ENCODE results near the gene PLCL2.

Gene PLCL2

DNA sequence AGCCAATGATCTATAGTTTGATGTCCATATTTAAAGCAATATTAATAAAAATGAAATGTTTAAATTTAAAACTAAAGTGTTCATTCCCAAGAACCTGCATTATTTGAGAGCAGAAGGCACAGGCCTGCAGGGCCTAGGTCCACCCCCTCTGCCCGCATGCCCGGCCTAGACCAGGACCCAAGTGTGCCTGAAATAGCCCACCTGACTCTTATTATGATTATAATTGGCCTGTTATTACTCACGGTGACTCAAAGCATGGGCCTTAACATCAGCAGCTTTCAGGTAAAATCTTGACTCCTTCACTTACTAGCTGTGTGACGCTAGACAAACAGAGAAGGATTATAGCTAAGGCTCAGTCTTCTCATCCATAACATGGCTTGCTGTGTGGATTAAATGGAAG lies 128.8 kb downstream of the PLCL2 start:
- no peak for DNase-seq (ENCODE audit: low spot score)

DNA sequence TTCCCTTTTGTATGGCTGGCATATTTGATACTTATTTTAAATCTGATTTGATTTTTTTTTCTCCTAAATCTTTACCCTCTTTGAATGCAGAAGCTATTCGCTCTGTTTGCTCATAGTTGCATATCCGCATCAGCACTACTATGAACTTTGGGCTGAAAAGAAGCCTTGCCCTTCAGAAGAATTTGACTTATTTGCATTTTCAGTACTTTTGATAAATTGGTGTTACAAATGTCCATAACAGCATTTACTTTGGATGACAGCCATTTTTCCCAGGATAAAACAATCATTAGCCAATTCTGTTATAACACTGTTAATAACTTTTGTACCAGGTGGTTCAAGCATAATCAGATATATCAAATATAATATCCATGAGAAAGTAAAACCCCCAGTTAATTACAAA lies 129.5 kb downstream of the PLCL2 start:
- DNase-seq (ENCODE audit: low spot score), result no peak

DNA sequence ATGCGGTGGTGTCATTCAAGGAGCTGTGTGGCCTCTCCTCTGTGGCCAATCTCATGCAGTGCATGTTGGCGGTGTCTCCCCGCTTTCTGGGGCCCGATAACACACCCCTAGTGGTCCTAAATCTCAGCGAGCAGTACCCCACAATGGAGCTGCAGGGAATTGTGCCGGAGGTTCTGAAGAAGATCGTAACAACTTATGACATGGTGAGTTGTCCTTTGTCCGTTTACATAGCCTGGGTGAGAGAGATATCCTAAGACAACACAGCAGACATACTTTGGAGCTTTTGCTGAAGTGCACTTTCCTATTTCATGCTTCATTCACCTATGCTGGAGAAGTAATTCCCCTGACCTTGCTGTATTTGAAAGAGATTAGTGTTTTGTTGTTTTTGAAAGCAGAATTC lies 130.0 kb downstream of the PLCL2 start:
- DNase-seq (ENCODE audit: low spot score), result no peak

DNA sequence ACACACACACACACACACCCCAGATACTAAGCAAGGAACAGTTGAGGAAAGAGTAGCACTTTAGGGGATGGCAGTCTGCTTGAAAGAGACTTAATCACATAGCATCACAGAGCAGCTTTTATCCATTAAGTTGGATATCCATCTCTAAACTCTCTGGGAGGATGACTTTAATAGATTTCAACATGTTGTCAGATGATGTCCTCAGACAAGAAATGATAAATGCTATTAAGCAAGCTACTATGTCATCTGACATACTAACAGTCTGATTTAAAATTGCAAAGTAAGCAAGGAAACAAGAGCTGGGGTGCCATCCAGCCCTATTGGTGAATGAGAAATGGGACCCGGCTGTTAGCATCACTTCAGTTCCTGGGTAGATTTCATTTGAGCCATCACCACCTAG lies 136.9 kb downstream of the PLCL2 start:
- DNase-seq (ENCODE audit: low spot score), result no peak

DNA sequence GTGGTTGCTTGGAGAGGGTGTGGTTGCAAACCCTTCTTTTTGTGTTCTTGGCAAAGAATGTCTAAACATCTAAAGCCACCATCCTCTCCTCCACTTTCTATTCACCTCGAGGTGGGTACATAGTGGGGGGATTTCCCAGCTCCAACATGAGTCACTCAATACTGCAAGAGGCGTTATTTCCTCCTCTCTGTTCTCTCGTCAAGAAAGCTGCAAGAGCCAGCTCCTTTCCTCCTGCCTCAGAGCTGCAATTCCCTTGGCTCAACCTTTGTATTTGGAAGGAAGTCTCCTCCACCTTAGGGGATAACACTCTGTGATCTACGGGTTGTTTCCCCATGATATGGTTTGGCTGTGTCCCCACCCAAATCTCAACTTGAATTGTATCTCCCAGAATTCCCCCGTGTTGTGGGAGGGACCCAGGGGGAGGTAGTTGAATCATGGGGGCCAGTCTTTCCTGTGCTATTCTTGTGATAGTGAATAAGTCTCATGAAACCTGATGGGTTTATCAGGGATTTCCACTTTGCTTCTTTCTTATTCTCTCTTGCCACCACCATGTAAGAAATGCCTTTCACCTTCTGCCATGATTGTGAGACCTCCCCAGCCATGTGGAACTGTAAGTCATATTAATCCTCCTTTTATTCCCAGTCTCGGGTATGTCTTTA lies 138.4 kb downstream of the PLCL2 start:
- DNase-seq (ENCODE audit: low spot score), result no peak

DNA sequence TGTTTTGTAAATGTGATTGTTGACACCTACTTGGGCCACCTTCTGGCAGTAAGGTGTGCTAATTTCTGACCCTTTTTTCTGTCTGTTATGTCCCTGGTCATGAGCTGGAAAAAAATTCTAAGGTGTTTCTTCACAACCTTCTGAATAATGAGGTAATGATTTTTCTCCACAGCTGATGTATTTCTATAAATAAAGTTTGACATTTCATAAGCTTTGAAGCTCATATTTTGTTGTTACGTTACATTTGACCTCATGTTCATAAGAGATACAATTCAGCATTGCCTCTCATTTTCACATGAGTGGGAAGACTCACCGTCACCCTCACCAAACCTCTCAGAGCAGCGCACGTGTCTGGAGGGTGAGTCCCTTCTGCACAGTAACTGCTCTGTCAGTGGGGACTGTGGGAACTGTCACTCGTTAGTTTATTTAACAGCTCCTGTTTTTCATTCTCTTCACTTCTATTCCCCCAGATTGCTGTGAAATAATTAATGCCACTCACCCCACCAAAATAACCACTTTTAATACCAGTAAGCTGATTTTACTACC lies 140.9 kb downstream of the PLCL2 start:
- DNase-seq (ENCODE audit: low spot score), result no peak

DNA sequence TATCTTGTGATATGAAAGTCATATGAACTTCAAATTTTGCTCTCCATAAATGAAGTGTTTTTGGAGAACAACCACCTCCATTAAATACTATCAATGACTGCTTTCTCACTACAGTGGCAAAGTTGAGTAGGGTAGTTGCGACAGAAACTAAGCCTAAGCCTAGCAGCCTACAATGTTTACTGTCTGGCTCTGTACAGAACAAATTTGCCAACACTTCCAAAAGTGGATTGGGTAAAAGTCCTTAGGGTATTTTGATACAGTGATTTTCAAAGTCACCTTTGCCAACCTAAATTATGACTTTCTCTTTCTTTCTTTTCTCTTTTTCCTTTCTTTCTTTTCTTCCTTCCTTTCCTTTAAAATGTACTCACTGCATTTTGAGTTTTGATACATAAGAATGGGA lies 142.6 kb downstream of the PLCL2 start:
- DNase-seq (ENCODE audit: low spot score), result no peak

DNA sequence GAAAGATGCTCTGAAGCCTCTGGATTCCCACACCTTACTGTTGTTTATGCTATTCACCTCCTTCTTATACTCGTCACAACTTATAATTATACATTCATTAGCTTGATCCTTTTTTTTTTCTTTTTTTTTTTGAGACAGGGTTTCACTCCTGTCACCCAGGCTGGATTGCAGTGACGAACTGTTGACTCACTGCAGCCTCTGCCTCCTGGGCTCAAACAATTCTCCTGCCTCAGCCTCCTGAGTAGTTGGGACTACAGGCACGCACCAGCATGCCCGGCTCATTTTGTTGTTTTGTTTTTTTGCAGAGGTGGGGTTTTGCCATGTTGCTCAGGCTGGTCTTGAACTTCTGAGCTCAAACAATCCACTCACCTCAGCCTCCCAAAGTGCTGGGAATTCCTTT lies 143.6 kb downstream of the PLCL2 start:
- no peak for DNase-seq (ENCODE audit: low spot score)

DNA sequence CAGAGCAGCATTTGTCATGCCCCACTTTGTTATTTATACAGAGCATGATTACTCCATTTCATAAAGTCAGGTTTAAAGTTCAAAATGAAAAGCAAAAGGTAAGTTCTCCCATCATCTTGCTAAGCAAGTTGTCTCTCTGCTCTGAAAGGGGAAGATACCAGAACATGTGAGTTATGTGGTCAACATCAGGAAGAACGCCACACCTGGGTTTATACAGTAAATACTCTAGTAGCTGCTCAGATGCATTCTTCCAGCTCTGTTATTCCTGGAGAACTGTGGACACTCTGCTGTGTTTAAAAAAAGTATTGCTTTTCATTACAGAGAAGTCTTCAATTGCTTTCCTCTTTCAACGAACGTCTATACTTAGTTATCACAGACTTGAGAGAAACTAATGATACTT lies 145.7 kb downstream of the PLCL2 start:
- DNase-seq (ENCODE audit: low spot score), result no peak

DNA sequence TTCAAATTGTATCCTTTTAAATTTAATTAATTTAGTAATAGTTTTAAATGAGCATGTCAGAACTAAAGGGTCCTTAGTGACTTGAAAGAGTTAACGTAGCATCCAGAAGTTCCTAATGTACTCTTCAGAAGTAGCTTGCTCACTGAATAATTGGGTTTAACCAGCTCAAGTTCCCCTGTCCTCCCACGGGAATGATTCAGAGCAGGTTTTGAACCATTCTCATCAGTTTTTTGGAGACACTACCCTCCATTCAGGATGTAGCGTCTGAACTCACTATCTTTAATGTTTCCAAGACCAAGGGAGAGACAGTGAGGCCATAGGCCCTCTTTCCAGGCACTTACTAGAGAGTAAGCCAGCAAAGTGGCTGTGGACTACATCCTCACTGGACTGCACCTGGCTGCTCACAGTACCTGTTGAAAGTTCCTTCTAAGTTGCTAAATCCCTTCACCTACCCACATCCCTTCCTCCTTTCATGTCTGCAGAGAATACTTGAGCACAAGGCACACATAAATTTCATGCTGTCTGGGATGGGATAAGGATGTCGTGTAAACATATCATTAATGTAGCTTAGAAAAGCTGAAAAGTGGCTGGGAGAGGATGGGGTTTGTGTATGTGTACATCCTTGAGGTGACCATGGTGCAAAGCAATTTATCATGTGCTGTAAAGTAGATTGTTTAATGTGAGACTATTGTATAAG lies 146.3 kb downstream of the PLCL2 start:
- DNase-seq (ENCODE audit: low spot score), result no peak

DNA sequence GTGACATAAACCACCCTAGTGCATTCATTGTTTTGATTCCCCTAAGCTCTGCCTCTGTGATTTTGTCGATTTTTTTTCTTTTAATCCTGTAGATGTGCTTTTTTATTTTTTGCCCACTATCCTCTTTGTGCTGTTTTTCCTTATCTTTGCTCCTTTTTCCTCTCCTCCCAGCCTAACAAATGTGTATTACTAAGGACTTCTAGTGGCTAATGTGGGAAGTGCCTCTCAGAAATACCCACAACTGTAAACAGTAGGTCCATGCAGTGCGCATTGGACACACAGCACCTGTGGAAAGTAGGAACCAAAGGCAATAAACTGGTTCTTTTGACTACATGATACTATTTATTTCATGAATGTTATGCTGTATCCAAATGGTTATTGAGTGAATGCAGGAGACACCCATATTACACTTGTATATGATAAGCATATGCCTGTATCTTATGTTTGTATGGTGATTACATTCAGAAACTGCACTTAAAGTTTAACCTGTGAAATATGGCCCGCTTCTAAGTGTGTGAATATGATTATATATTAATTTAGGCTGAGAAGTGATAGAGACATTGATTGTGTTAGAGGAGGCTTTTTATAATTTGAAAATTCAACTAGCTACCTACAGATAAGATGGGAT lies 147.8 kb downstream of the PLCL2 start:
- DNase-seq (ENCODE audit: low spot score), result no peak

DNA sequence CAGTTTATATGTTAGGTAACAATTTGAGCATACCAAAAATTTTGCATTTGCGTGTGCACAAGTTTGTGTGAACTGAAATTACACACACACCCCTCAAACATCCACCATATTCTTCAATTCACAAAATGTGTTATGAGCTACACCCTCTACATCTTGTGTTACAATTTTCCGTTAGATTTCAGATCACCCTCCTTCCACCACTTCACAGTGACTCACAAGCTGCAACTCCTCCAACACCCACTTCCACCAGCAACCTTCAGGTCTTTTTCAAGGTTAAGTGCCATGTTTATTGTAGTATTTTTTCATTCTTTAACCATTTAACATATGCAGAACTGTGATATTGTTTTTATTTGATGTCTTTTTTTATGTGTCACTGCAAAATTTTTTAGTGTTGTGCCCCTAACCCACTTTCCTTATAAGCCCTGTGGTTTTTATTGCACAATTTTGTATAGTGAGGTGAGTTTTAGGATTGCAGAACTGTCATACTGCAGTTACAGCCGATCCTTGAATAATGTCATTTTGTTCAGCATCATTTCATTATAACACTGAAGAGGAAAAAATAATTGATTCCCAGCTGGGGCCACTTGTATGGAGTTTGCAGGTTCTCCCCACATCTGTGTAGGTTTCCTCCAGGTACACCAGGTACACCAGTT lies 148.9 kb downstream of the PLCL2 start:
- no peak for DNase-seq (ENCODE audit: low spot score)

DNA sequence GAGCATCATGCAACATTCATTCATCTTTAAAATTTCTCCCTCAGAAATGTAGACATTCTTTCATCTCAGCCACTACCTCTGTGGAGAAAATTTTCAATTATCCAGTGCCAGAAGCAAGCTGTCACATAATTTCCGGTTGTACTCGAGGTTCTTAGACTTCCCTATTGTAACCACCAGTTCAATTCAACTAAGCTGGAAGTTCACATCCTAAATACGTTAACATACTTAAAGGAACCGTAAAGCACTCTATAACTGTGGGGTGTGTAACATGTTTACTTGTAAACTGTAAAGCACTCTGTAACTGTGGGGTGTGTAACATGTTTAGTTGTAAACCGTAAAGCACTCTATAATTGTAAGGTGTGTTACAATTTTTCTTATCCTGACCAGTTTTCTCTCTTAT lies 150.3 kb downstream of the PLCL2 start:
- no peak for DNase-seq (ENCODE audit: low spot score)

DNA sequence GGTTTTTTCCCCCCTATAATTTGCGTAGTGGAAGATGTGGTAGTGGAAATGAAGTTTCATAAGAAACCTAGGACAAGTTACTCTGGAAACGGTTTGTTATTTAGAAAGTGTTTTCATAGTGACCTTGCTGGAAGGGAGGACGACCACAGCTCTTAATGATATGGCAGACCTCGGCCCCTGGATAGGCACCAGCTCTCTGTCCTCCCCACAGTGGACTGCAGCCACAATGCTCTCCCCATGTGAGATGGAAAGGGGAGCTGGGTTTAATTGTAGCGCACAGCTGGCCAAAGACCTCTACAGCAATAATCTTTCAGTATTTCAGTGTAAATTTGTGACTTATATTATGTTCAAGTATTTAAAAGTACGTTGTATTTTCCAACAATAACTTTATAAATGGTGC lies 151.2 kb downstream of the PLCL2 start:
- DNase-seq (ENCODE audit: low spot score), result no peak

DNA sequence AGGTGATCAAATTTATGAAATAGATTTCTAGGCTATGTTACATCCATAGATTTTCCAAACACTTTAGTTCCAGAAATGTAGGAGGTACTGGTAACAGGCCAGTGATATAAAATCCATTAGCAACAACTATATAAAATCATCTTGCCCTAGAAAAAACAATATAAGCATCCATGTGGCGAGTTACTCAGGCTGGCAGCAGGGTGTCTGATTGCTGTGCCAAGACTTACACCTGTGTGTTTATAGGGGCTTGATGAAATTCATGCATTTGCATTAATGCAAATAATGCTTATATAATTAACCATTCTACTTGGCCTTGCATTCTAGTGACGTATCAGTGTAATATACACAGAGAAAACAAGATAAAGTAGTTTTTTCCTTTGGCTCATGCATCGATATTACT lies 153.4 kb downstream of the PLCL2 start:
- DNase-seq (ENCODE audit: low spot score), result no peak

DNA sequence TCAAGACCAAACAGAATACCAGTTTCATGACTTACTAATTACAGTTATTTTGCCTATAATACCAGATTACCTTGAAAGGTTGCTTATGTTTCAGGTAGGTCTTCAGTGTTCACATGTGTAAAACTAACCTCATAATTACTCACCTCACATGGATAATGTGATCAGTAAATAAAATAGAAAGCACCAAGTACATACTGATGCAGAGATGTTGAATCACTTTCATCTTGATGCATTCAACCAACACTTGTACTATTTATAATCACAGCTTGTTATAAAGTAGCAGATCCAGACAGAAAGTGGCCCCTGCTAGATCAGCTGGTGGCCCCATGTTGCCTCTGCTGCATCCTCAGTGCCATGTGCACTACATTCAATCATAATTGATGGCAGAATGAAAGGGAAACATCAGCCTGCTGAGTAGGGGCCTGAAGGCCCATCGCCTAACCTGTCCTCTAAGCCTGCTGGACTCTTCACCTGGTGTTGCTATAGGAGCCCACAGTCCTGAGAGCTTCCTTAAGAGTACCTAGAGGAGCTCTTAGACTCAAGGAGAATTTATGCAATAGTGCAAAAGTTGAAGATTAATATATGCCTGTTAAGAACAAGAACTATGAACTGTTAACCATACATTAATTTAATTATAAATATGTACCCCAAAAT lies 154.3 kb downstream of the PLCL2 start:
- no peak for DNase-seq (ENCODE audit: low spot score)

DNA sequence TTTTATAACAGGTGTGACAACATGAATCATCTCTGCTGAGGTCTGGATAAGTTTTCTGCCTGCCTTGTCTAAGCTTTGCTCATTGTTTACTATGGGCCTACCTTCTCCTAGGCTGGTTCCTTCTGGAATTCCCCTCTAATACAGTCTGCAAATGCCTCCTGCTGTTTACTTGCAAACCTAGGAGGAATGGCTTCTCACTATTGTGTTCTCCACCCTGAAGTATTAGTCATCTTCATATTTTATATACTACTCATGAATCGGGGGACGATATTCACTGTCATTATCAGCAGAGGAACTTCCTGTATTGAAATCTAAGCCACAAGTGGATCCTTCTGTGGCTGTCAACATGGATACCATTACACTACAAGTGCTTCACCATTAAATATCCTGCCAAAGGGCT lies 154.8 kb downstream of the PLCL2 start:
- DNase-seq (ENCODE audit: low spot score), result no peak

DNA sequence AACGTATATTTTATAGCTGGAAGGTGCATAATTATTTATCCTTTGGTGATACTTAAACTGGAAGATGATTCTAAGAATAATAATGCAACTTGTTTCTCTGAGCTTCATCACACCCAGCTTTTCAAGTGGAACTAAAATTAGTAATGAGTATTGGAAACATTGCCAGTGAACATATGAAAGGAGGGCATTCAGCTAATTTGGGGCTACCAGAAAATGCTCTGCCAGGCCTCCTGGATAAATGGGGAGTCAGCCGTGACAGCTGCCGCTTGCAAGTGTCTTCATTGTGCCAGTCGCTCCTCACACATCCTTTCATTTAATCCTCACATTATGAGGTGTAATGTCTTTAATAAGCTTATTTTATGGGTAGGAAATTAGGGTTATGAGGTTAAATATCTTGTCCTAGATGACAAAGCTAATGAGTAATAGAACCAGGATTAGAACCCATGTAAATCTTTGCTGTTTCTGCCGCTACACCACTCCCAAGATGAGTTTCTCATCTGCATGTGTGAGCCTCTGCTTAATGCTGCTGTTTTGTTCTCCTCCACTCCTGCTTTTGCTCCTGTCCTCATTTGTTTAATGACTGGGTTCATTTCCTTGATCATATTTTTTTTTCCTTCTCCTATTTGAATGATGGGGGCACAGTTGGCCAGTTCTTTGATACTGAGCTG lies 155.7 kb downstream of the PLCL2 start:
- no peak for DNase-seq (ENCODE audit: low spot score)

DNA sequence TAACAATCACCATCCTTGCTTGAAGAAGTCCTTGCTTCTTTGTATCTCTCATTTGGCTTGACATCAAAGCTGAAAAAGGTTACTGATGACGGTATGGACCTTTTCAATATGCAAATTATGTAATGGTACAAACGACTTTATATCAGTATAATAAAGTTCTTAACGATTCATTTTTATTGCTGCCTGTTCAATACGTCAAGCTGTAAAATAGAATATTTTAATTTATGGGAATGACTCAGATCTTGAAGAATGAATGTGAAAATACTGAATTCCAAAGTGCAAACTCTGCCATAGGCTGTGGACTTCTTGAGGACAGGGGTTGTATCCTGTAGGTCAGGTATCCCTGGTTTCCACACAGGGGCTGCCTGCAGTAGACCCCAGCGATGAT lies 156.2 kb downstream of the PLCL2 start:
- no peak for DNase-seq (ENCODE audit: low spot score)

DNA sequence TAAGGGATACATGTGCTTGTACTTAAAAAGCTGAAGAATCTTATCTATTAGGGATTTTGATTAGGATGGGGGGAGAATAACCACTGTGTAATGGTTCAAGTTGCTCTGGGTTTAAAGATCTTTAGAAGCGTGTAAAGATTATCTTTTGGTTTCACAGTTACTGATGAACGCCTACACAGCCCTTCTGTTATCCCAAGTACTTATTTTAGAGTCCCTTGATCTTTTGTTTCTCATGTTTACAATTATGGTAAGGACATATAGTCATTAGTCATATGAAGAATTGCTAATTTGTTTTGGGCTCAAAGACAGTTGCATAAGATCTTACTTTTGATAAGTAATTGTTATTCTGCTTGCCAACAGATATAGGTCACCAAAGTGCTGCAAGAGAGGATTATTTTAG lies 160.1 kb downstream of the PLCL2 start:
- no peak for DNase-seq (ENCODE audit: low spot score)

DNA sequence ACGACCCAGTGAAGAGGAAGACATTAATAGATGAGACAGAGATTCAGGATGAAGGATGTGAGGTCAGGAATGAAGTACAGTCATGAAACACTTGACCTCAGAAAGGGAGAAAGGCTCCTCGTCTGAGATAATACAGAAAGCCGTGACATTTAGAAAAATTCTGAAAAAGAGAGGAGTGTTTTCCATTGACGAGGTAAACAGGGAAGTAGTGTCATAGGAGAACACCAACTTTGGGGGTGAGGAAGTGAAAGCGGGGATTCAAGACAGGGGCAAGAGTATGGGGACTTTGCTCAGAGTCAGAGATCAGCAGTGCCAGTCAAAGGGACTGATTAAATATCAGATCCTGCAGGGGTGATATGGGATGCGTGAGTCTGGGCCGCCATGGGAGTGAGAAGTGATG lies 160.9 kb downstream of the PLCL2 start:
- no peak for DNase-seq (ENCODE audit: low spot score)

DNA sequence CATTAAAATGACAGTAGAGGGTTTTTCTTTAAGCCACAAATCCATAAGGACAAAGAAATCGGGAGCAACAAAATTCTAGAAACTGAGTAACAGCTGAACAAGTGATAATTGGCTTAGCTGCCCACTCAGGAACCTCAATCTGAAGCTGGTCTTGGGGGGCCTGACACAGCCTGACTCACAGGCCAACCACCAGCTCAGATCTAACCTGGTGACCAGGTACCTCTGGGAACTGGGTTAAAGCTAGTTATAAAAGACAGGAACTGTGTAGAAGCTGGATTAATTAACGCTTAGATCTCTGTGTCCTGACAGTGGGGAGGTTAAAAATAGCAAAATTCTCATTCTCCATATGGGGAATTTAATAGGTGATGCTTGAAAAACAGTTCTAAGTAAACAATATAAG lies 161.9 kb downstream of the PLCL2 start:
- no peak for DNase-seq (ENCODE audit: low spot score)
